Mucosa of stomach (tissue), 1 donor: ENCODE results near the gene H6PD.

ENCODE experiments used
- H3K27me3 ChIP-seq: one replicate; pipeline ENCODE4 v1.7.0; 2013; ENCODE audit warnings: mild to moderate bottlenecking, low read length; ENCODE audit not compliant: control insufficient read depth, insufficient read depth
- H3K36me3 ChIP-seq: one replicate; pipeline ENCODE4 v1.7.0; 2013; ENCODE audit warnings: low read length; ENCODE audit not compliant: control insufficient read depth, insufficient read depth
- H3K4me1 ChIP-seq: one replicate; pipeline ENCODE4 v1.7.0; 2013; ENCODE audit warnings: mild to moderate bottlenecking, low read length; ENCODE audit not compliant: control insufficient read depth, insufficient read depth
- H3K4me3 ChIP-seq: one replicate; pipeline ENCODE4 v1.7.0; 2013; ENCODE audit warnings: low read length
- H3K9ac ChIP-seq: one replicate; pipeline ENCODE4 v1.7.0; 2013; ENCODE audit warnings: mild to moderate bottlenecking, low read length, moderate library complexity
- H3K9me3 ChIP-seq: one replicate; pipeline ENCODE4 v1.7.0; 2013; ENCODE audit warnings: mild to moderate bottlenecking, low read length, moderate library complexity; ENCODE audit not compliant: control insufficient read depth
- donor health status: Pancreatic carcinoma.

Gene H6PD

GRCh38 chr1:9314111-9314510, 79.5 kb downstream of the H6PD start:
- Histone ChIP-seq H3K36me3 (no peaks in the 10 kb centered on the region), H3K9me3 (no peaks in the 10 kb centered on the region), H3K9ac (no peak overlapping the region), H3K4me3 (no peak overlapping the region), H3K27me3 (no peaks in the 10 kb centered on the region), H3K4me1 (no peaks in the 10 kb centered on the region)

GRCh38 chr1:9314711-9315379, 80.3 kb downstream of the H6PD start:
- Histone ChIP-seq H3K36me3 (no peaks in the 10 kb centered on the region), H3K27me3 (no peaks in the 10 kb centered on the region), H3K4me1 (peaks cover 2% of the 10 kb centered on the region), H3K4me3 (no peak overlapping the region), H3K9ac (no peak overlapping the region), H3K9me3 (no peaks in the 10 kb centered on the region)

- no peak overlapping the region for H3K4me3 ChIP-seq
- peaks cover 5% of the 10 kb centered on the region for H3K4me1 ChIP-seq
- no peaks in the 10 kb centered on the region for H3K9me3 ChIP-seq
- no peak overlapping the region for H3K9ac ChIP-seq
- no peaks in the 10 kb centered on the region for H3K27me3 ChIP-seq
- H3K36me3 ChIP-seq: no peaks in the 10 kb centered on the region
These were observed 81.0 kb downstream of the H6PD start for GRCh38 chr1:9315411-9316079.

GRCh38 chr1:9316080-9316444, 81.5 kb downstream of the H6PD start:
- H3K9me3 ChIP-seq: no peaks in the 10 kb centered on the region
- no peaks in the 10 kb centered on the region for H3K27me3 ChIP-seq
- H3K4me3 ChIP-seq: no peak overlapping the region
- H3K9ac ChIP-seq: no peak overlapping the region
- peaks cover 5% of the 10 kb centered on the region for H3K4me1 ChIP-seq
- no peaks in the 10 kb centered on the region for H3K36me3 ChIP-seq

GRCh38 chr1:9316512-9316911, 81.9 kb downstream of the H6PD start:
- Histone ChIP-seq H3K4me3 (no peak overlapping the region), H3K4me1 (peaks cover 6% of the 10 kb centered on the region), H3K9me3 (no peaks in the 10 kb centered on the region), H3K9ac (no peak overlapping the region), H3K36me3 (no peaks in the 10 kb centered on the region), H3K27me3 (no peaks in the 10 kb centered on the region)

GRCh38 chr1:9317072-9317471, 82.5 kb downstream of the H6PD start:
- Histone ChIP-seq H3K27me3 (no peaks in the 10 kb centered on the region), H3K4me3 (no peak overlapping the region), H3K36me3 (no peaks in the 10 kb centered on the region), H3K4me1 (peaks cover 9% of the 10 kb centered on the region), H3K9me3 (no peaks in the 10 kb centered on the region), H3K9ac (no peak overlapping the region)

- Histone ChIP-seq H3K36me3 (no peaks in the 10 kb centered on the region), H3K9ac (no peak overlapping the region), H3K4me1 (peaks cover 12% of the 10 kb centered on the region), H3K27me3 (no peaks in the 10 kb centered on the region), H3K9me3 (no peaks in the 10 kb centered on the region), H3K4me3 (no peak overlapping the region)
These were observed 83.2 kb downstream of the H6PD start for GRCh38 chr1:9317591-9318417.

- Histone ChIP-seq H3K36me3 (no peaks in the 10 kb centered on the region), H3K4me3 (no peak overlapping the region), H3K4me1 (peaks cover 12% of the 10 kb centered on the region), H3K9ac (no peak overlapping the region), H3K27me3 (no peaks in the 10 kb centered on the region), H3K9me3 (no peaks in the 10 kb centered on the region)
These were observed 84.7 kb downstream of the H6PD start for GRCh38 chr1:9319208-9319788.

GRCh38 chr1:9319789-9320519, 85.4 kb downstream of the H6PD start:
- Histone ChIP-seq H3K9ac (no peak overlapping the region), H3K27me3 (no peaks in the 10 kb centered on the region), H3K4me3 (no peak overlapping the region), H3K4me1 (peaks cover 12% of the 10 kb centered on the region), H3K36me3 (no peaks in the 10 kb centered on the region), H3K9me3 (no peaks in the 10 kb centered on the region)
